H9 (cell line): ENCODE measurements around the gene SCIN. TPM values are rescaled to one million over a fixed set of nuclear protein-coding genes. Genes with fewer than 3 reads are reported as not detected.

Experiments
- DNase-seq: peaks from one replicate; pipeline ENCODE4 v3.0.0-alpha.2; 2017
- H2AFZ ChIP-seq: one replicate; pipeline ENCODE4 v1.6.1; 2013; ENCODE audit warnings: mild to moderate bottlenecking, low read length, control low read depth, moderate library complexity
- H2AK5ac ChIP-seq: 2 replicates; pipeline ENCODE4 v1.6.1; 2013; ENCODE audit warnings: low read length, control low read depth, mixed read lengths; ENCODE audit not compliant: insufficient read length
- H2BK120ac ChIP-seq: one replicate; pipeline ENCODE4 v1.6.1; 2013; ENCODE audit warnings: low read depth, mild to moderate bottlenecking, low read length, control low read depth, inconsistent platforms; ENCODE audit not compliant: poor library complexity, severe bottlenecking
- H2BK12ac ChIP-seq: 2 replicates; pipeline ENCODE4 v1.6.1; 2013; ENCODE audit warnings: low read length, control low read depth, mixed read lengths, low read depth; ENCODE audit not compliant: insufficient read length
- H2BK15ac ChIP-seq: 2 replicates; pipeline ENCODE4 v1.6.1; 2013; ENCODE audit warnings: low read depth, low read length, control low read depth
- H2BK20ac ChIP-seq: one replicate; pipeline ENCODE4 v1.6.1; 2013; ENCODE audit warnings: low read depth, mild to moderate bottlenecking, low read length, control low read depth, inconsistent platforms; ENCODE audit not compliant: poor library complexity, severe bottlenecking
- H2BK5ac ChIP-seq: 2 replicates; pipeline ENCODE4 v1.6.1; 2013; ENCODE audit warnings: low read length, control low read depth, mixed read lengths; ENCODE audit not compliant: insufficient read length
- H3K14ac ChIP-seq: 2 replicates; pipeline ENCODE4 v1.6.1; 2013; ENCODE audit warnings: low read length, control low read depth; ENCODE audit not compliant: insufficient read depth
- H3K18ac ChIP-seq: 2 replicates; pipeline ENCODE4 v1.6.1; 2013; ENCODE audit warnings: low read depth, mild to moderate bottlenecking, mixed read lengths, low read length, control low read depth; ENCODE audit not compliant: insufficient read length
- H3K23ac ChIP-seq: 2 replicates; pipeline ENCODE4 v1.6.1; 2013; ENCODE audit warnings: low read length, control low read depth, mixed read lengths, low read depth; ENCODE audit not compliant: insufficient read length
- H3K23me2 ChIP-seq: 2 replicates; pipeline ENCODE4 v1.6.1; 2013; ENCODE audit warnings: low read depth, mild to moderate bottlenecking, mixed read lengths, low read length, control low read depth; ENCODE audit not compliant: insufficient read length, poor library complexity, severe bottlenecking
- H3K27ac ChIP-seq: 2 replicates; pipeline ENCODE4 v1.5.1; 2013; ENCODE audit warnings: low read length, control low read depth, mixed read lengths, low read depth; ENCODE audit not compliant: insufficient read length
- H3K27me3 ChIP-seq: 2 replicates; pipeline ENCODE4 v1.6.1; 2013; ENCODE audit warnings: low read length, control low read depth, inconsistent platforms; ENCODE audit not compliant: insufficient read depth
- H3K4ac ChIP-seq: 2 replicates; pipeline ENCODE4 v1.6.1; 2013; ENCODE audit warnings: low read depth, mild to moderate bottlenecking, control low read depth, inconsistent platforms, low read length, moderate library complexity
- H3K4me1 ChIP-seq: 2 replicates; pipeline ENCODE4 v1.6.1; 2013; ENCODE audit warnings: low read length, control low read depth, inconsistent platforms; ENCODE audit not compliant: insufficient read depth
- H3K4me2 ChIP-seq: 2 replicates; pipeline ENCODE4 v1.6.1; 2013; ENCODE audit warnings: low read length, control low read depth, mixed read lengths; ENCODE audit not compliant: insufficient read length, insufficient read depth
- H3K56ac ChIP-seq: 2 replicates; pipeline ENCODE4 v1.6.1; 2013; ENCODE audit warnings: low read depth, mild to moderate bottlenecking, mixed read lengths, low read length, control low read depth; ENCODE audit not compliant: insufficient read length
- H3K79me1 ChIP-seq: 2 replicates; pipeline ENCODE4 v1.6.1; 2013; ENCODE audit warnings: low read depth, mild to moderate bottlenecking, moderate library complexity, low read length, control low read depth, inconsistent platforms; ENCODE audit not compliant: insufficient read depth, poor library complexity, severe bottlenecking
- H3K79me2 ChIP-seq: 2 replicates; pipeline ENCODE4 v1.6.1; 2013; ENCODE audit warnings: low read length, control low read depth, inconsistent platforms; ENCODE audit not compliant: insufficient read depth
- H3K9ac ChIP-seq: 2 replicates; pipeline ENCODE4 v1.6.1; 2013; ENCODE audit warnings: low read length, control low read depth, mixed read lengths; ENCODE audit not compliant: insufficient read length; ENCODE audit errors: extremely low read depth
- H3K9me3 ChIP-seq: one replicate; pipeline ENCODE4 v1.6.1; 2013; ENCODE audit warnings: low read depth, low read length, inconsistent platforms; ENCODE audit not compliant: control insufficient read depth
- H3T11ph ChIP-seq: one replicate; pipeline ENCODE4 v1.6.1; 2013; ENCODE audit warnings: mild to moderate bottlenecking, low read length, control low read depth, inconsistent platforms
- H4K20me1 ChIP-seq: one replicate; pipeline ENCODE4 v1.6.1; 2013; ENCODE audit not compliant: control insufficient read depth, insufficient read length, insufficient read depth
- H4K5ac ChIP-seq: 2 replicates; pipeline ENCODE4 v1.6.1; 2013; ENCODE audit warnings: low read depth, mild to moderate bottlenecking, mixed read lengths, low read length, control low read depth; ENCODE audit not compliant: insufficient read length
- H4K8ac ChIP-seq: replicated peaks from 2 replicates; pipeline ENCODE4 v1.6.1; 2013; ENCODE audit warnings: low read length, control low read depth, mixed read lengths, low read depth; ENCODE audit not compliant: insufficient read length
- H4K91ac ChIP-seq: 2 replicates; pipeline ENCODE4 v1.6.1; 2013; ENCODE audit warnings: low read depth, mild to moderate bottlenecking, moderate library complexity, mixed read lengths, low read length, control low read depth; ENCODE audit not compliant: insufficient read length
- H3K27ac Mint-ChIP-seq, 3 experiments: 2 replicates in 2 of 3; 3 replicates in 1 of 3; pipeline ENCODE4 v1.8.0; 2020 to 2021; ENCODE audit warnings: mixed read lengths in 3 of 3, mild to moderate bottlenecking in 1 of 3, moderate library complexity in 1 of 3
- H3K27me3 Mint-ChIP-seq: 2 replicates; pipeline ENCODE4 v1.8.0; 2021; ENCODE audit warnings: low read depth, mild to moderate bottlenecking, moderate library complexity, mixed read lengths
- H3K36me3 Mint-ChIP-seq, 3 experiments: 2 replicates in 2 of 3; 3 replicates in 1 of 3; pipeline ENCODE4 v1.8.0; 2020 to 2021; ENCODE audit warnings: low read depth in 3 of 3, mixed read lengths in 3 of 3; ENCODE audit not compliant: insufficient read depth in 1 of 3
- H3K4me1 Mint-ChIP-seq, 2 experiments: 2 replicates each; pipeline ENCODE4 v1.8.0; 2020; ENCODE audit warnings: mixed read lengths in 2 of 2
- H3K4me3 Mint-ChIP-seq, 2 experiments: 2 replicates in 1 of 2; 3 replicates in 1 of 2; pipeline ENCODE4 v1.8.0; 2020 to 2021; ENCODE audit warnings: mild to moderate bottlenecking in 2 of 2, mixed read lengths in 2 of 2, moderate library complexity in 1 of 2
- H3K9me3 Mint-ChIP-seq, 2 experiments: 2 replicates in 1 of 2; 3 replicates in 1 of 2; pipeline ENCODE4 v1.8.0; 2020; ENCODE audit warnings: mild to moderate bottlenecking in 2 of 2, mixed read lengths in 2 of 2, moderate library complexity in 1 of 2
- CTCF ChIP-seq: fragments of 200-600 bp; sonication (generic); conservative IDR thresholded peaks from 3 replicates; pipeline ENCODE4 v1.8.0; 2021; ENCODE audit warnings: antibody characterized with exemption, mild to moderate bottlenecking
- WGBS: extraction: QIAGEN DNeasy Blood & Tissue Kit; methylation state at CpG from one replicate; pipeline ENCODE4 v1.1.7; 2013; ENCODE audit warnings: missing lambda C conversion rate, low lambda C conversion rate, mixed read lengths; ENCODE audit not compliant: insufficient read length; ENCODE audit errors: extremely low coverage; 5-methylcytosine and 5-hydroxymethylcytosine counted together
- total RNA-seq: library from RNA; stranded (reverse); gene quantifications from 2 replicates; pipeline ENCODE4 v1.2.1, GENCODE V29; 2021

The SCIN gene
- total RNA-seq, 1 experiment from 2014 or later, result 0.44 TPM

DNA sequence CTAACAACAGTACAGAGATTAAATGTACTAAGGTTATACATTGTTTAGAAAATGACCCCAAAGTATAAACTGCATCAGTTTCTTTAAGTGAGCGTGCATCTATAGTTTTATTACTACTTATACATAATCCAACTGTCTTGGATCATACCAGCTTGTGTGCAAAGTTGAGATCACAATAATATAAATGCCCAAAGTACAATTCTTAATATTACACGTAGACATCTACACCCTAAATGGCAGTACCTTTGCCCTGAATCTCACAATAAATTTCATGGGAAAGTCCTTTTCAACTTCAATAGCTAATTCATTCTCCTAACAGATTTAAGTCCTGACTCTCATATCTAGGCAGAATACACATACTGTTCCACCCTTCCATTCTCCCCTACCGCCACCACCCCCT lies 11.8 kb downstream of the SCIN start:
- WGBS, result no CpG with 5 or more reads among the region's 3 CpGs
- H3K4me3 Mint-ChIP-seq, result no peak overlapping the region
- H3K79me1 ChIP-seq, result no peaks in the 10 kb centered on the region
- H3K4me1 ChIP-seq, result no peaks in the 10 kb centered on the region
- H3K23me2 ChIP-seq, result no peaks in the 10 kb centered on the region
- no peaks in the 10 kb centered on the region for H3K27me3 ChIP-seq
- H2BK120ac ChIP-seq, result no peak overlapping the region
- H3T11ph ChIP-seq, result no peak overlapping the region
- no peak overlapping the region for H2BK15ac ChIP-seq
- TF ChIP-seq CTCF, result no peak
- no peak overlapping the region for H3K4me2 ChIP-seq
- H2BK12ac ChIP-seq, result no peak overlapping the region
- no peak overlapping the region for H4K5ac ChIP-seq
- H3K4me1 Mint-ChIP-seq, result no peaks in the 10 kb centered on the region
- no peak overlapping the region for H3K27ac Mint-ChIP-seq
- H3K27ac ChIP-seq, result no peak overlapping the region
- no peaks in the 10 kb centered on the region for H3K9me3 Mint-ChIP-seq
- no peak overlapping the region for H3K4ac ChIP-seq
- no peak overlapping the region for H4K91ac ChIP-seq
- no peaks in the 10 kb centered on the region for H3K36me3 Mint-ChIP-seq
- H4K8ac ChIP-seq, result no peak overlapping the region
- H2AFZ ChIP-seq, result no peak overlapping the region
- H3K9me3 ChIP-seq, result no peaks in the 10 kb centered on the region
- H2BK20ac ChIP-seq, result no peak overlapping the region
- DNase-seq, result no peak
- no peaks in the 10 kb centered on the region for H3K79me2 ChIP-seq
- no peak overlapping the region for H3K18ac ChIP-seq
- no peak overlapping the region for H3K9ac ChIP-seq
- no peaks in the 10 kb centered on the region for H4K20me1 ChIP-seq
- H2BK5ac ChIP-seq, result no peak overlapping the region
- no peak overlapping the region for H2AK5ac ChIP-seq
- no peaks in the 10 kb centered on the region for H3K27me3 Mint-ChIP-seq
- no peak overlapping the region for H3K14ac ChIP-seq
- H3K56ac ChIP-seq, result no peak overlapping the region
- H3K23ac ChIP-seq, result no peak overlapping the region
